Keratinocyte (primary cell): ENCODE measurements around the gene ARHGEF3. TPM values are rescaled to one million over a fixed set of nuclear protein-coding genes. Genes with fewer than 3 reads are reported as not detected.

ENCODE experiments used
- DNase-seq: peaks from one replicate; pipeline ENCODE4 v3.0.0-alpha.2; 2011; ENCODE audit warnings: low read depth, missing footprints, low spot score
- FAIRE-seq: peaks from 2 replicates; lab custom pipeline; 2011; peaks lifted over from hg19 to GRCh38; lab: Jason Lieb, UNC
- H2AFZ ChIP-seq: 2 replicates; pipeline ENCODE4 v1.6.0; 2012; ENCODE audit warnings: low read length, control low read depth, inconsistent platforms; ENCODE audit not compliant: control insufficient read depth
- H3K27ac ChIP-seq: 2 replicates; pipeline ENCODE4 v1.5.1; 2011; ENCODE audit warnings: low read length; ENCODE audit not compliant: control insufficient read depth, insufficient read depth
- H3K27me3 ChIP-seq: 3 replicates; pipeline ENCODE4 v1.6.0; 2011; ENCODE audit warnings: low read length; ENCODE audit not compliant: control insufficient read depth, insufficient read depth; ENCODE audit errors: extremely low read depth
- H3K36me3 ChIP-seq, 2 experiments: 2 replicates in 1 of 2; 3 replicates in 1 of 2; pipeline ENCODE4 v1.5.1; 2011; ENCODE audit warnings: low read length in 2 of 2, mild to moderate bottlenecking in 1 of 2; ENCODE audit not compliant: control insufficient read depth in 2 of 2, insufficient read depth in 2 of 2; ENCODE audit errors: extremely low read depth in 1 of 2
- H3K4me1 ChIP-seq: 3 replicates; pipeline ENCODE4 v1.5.1; 2011; ENCODE audit warnings: low read length; ENCODE audit not compliant: control insufficient read depth, insufficient read depth; ENCODE audit errors: extremely low read depth
- H3K4me2 ChIP-seq: 3 replicates; pipeline ENCODE4 v1.6.0; 2011; ENCODE audit warnings: low read depth, low read length; ENCODE audit not compliant: control insufficient read depth, insufficient read depth; ENCODE audit errors: extremely low read depth
- H3K4me3 ChIP-seq, 3 experiments: fragments of 200-600 bp in 1 of 3; sonication (generic) in 1 of 3; 2 replicates in 2 of 3; 3 replicates in 1 of 3; pipeline ENCODE4 v1.5.1; 2011 to 2016; ENCODE audit warnings: low read length in 3 of 3, mild to moderate bottlenecking in 3 of 3, control low read depth in 2 of 3, inconsistent platforms in 1 of 3, low read depth in 1 of 3, mixed read lengths in 1 of 3, mixed run types in 1 of 3, moderate library complexity in 1 of 3; ENCODE audit not compliant: control insufficient read depth in 2 of 3, insufficient read depth in 2 of 3; ENCODE audit errors: extremely low read depth in 1 of 3
- H3K79me2 ChIP-seq: 2 replicates; pipeline ENCODE4 v1.6.0; 2012; ENCODE audit warnings: low read length; ENCODE audit not compliant: control insufficient read depth, insufficient read depth
- H3K9ac ChIP-seq: 3 replicates; pipeline ENCODE4 v1.6.0; 2011; ENCODE audit warnings: low read length; ENCODE audit not compliant: control insufficient read depth, insufficient read depth; ENCODE audit errors: extremely low read depth
- H3K9me1 ChIP-seq: 3 replicates; pipeline ENCODE4 v1.6.0; 2011; ENCODE audit warnings: low read length; ENCODE audit not compliant: control insufficient read depth, insufficient read depth; ENCODE audit errors: extremely low read depth
- H3K9me3 ChIP-seq: 2 replicates; pipeline ENCODE4 v1.5.1; 2012; ENCODE audit warnings: low read depth, low read length; ENCODE audit not compliant: control insufficient read depth
- H4K20me1 ChIP-seq: 3 replicates; pipeline ENCODE4 v1.6.0; 2011; ENCODE audit warnings: low read length; ENCODE audit not compliant: control insufficient read depth, insufficient read depth; ENCODE audit errors: extremely low read depth
- EZH2 ChIP-seq: IDR thresholded peaks from one replicate; pipeline ENCODE4 v1.6.1; 2012; ENCODE audit warnings: inconsistent platforms, mild to moderate bottlenecking, low read length, moderate library complexity
- dilution Hi-C: fragments of 300-500 bp; cut with MboI; formaldehyde crosslinking; loops from one replicate; pipeline ENCODE4 v1.7.0; 2020; ENCODE audit warnings: low sequenced_read_pairs; ENCODE audit not compliant: extremely low pct_ligation_motif_present
- polyA plus RNA-seq, 5 experiments: library from polyadenylated mRNA; depleted of rRNA in 3 of 5; stranded (reverse) in 3 of 5; stranded (forward) in 1 of 5; unstranded in 1 of 5; fragments of >200 nt; gene quantifications; 1 replicate in 1 of 5; 2 replicates in 3 of 5; 3 replicates in 1 of 5; pipeline versions ENCODE4 v1.2.1 to v1.2.3, GENCODE V29; 2011 to 2012; ENCODE audit warnings: missing spikeins in 2 of 5, low read depth in 1 of 5, low replicate concordance in 1 of 5
- TF ChIP-seq, protein P1 (sequence below), 3 experiments: IDR thresholded peaks in 1 of 3; conservative IDR thresholded peaks in 1 of 3; optimal IDR thresholded peaks in 1 of 3; 2 replicates in 2 of 3; 3 replicates in 1 of 3; pipeline versions ENCODE3 to v1.5.1; 2011; ENCODE audit warnings: low read length in 3 of 3, mild to moderate bottlenecking in 3 of 3, moderate library complexity in 2 of 3, control low read depth in 1 of 3, inconsistent platforms in 1 of 3; ENCODE audit not compliant: insufficient read depth in 2 of 3; ENCODE audit errors: extremely low read depth in 1 of 3

Gene ARHGEF3
- polyA plus RNA-seq, 1 donor (not counting 4 experiments of a cell fraction or from before 2014, with no cell fraction given): 26.2 TPM

DNA sequence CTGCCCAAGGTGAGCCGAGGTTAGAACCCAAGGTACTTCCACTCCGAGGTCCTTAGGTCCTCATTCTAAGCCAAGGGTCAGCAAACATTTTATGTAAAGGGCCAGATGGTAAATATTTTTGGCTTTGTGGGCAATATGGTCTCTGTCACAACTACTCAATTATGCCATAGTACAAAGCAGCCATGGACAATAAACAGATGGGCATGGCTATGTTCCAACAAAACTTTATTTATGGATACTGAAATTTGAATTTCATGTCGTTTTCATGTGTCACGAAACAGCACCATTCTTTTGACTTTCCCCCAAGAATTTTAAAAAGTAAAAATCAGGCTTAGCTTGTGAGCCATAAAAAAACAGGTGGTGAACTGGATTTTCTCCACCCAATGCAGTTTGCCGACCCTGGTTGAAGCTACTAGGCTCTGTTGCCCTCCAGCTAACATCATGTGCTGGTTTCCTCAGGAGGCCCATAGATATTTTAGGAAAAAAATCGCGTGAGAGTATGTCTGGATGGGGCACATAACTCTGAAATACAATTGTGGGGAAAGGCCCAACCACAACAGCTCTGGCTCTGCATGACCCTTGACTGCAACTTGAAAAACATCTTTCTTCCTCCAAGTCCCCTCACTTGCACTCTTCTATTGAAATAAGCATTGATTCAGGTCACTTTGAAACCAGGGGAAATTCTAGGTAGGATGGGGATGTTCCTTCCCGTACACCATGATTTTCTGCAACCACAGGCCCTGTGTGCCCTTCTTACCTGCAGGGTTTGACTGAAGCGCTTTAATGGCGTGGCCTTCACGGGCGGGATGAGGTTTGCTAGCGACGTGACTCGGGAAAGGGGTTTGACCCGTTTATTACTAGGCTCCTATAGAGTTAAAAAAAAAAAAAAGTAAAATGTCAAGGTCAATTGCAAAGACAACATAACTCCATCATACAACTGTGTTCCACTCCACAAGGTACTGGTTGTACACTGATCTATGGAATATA lies 28.5 kb downstream of the ARHGEF3 start:
- no peak overlapping the region for H3K9ac ChIP-seq
- no peak overlapping the region for H3K4me3 ChIP-seq
- H3K36me3 ChIP-seq: peaks cover 8 to 22% of the 10 kb centered on the region in 2 experiments
- dilution Hi-C loops: no loop called here
- no peak overlapping the region for H3K4me2 ChIP-seq
- no peaks in the 10 kb centered on the region for H4K20me1 ChIP-seq
- H3K27me3 ChIP-seq: no peaks in the 10 kb centered on the region
- no peak overlapping the region for H3K27ac ChIP-seq
- FAIRE-seq: no peak
- H3K9me1 ChIP-seq: no peaks in the 10 kb centered on the region
- DNase-seq: no peak
- H2AFZ ChIP-seq: no peak overlapping the region
- no peak for TF ChIP-seq EZH2
- TF ChIP-seq, protein P1, sequence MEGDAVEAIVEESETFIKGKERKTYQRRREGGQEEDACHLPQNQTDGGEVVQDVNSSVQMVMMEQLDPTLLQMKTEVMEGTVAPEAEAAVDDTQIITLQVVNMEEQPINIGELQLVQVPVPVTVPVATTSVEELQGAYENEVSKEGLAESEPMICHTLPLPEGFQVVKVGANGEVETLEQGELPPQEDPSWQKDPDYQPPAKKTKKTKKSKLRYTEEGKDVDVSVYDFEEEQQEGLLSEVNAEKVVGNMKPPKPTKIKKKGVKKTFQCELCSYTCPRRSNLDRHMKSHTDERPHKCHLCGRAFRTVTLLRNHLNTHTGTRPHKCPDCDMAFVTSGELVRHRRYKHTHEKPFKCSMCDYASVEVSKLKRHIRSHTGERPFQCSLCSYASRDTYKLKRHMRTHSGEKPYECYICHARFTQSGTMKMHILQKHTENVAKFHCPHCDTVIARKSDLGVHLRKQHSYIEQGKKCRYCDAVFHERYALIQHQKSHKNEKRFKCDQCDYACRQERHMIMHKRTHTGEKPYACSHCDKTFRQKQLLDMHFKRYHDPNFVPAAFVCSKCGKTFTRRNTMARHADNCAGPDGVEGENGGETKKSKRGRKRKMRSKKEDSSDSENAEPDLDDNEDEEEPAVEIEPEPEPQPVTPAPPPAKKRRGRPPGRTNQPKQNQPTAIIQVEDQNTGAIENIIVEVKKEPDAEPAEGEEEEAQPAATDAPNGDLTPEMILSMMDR (optimal IDR thresholded peaks at IDR 0.05 in 1 of 3, IDR thresholded peaks at IDR 0.05 in 1 of 3, conservative IDR thresholded peaks at IDR 0.05 in 1 of 3; ENCODE audit: extremely low read depth in 1 of 3, insufficient read depth in 2 of 3, low read length in 3 of 3): no peak
- H3K79me2 ChIP-seq: peaks cover 26% of the 10 kb centered on the region
- H3K9me3 ChIP-seq: no peaks in the 10 kb centered on the region
- no peaks in the 10 kb centered on the region for H3K4me1 ChIP-seq

DNA sequence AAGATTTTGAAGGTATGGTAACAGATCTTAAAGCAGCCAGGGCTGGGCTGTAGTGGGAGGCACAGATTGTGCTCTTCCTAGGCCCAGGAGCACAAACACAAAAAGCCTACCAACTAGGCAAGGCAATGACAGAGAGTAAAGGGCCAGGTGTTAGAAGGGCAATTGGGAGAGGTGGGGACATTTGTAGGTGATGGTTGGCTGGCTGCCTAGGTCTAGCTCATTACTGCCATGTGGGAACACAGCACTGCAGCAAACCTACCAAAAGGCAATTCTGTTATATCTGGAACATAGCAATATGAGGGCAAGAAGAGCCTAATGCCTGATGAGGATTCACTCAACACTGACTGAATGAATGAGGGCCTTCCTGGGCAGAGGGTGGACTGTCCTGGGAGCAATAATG lies 30.4 kb downstream of the ARHGEF3 start:
- DNase-seq: no peak
- Histone ChIP-seq H3K36me3 (peaks cover 8 to 22% of the 10 kb centered on the region in 2 experiments), H3K9me3 (no peaks in the 10 kb centered on the region), H3K4me2 (no peak overlapping the region), H2AFZ (no peak overlapping the region), H3K79me2 (peaks cover 16% of the 10 kb centered on the region), H3K9me1 (no peaks in the 10 kb centered on the region), H4K20me1 (no peaks in the 10 kb centered on the region), H3K9ac (no peak overlapping the region), H3K27ac (no peak overlapping the region), H3K4me3 (no peak overlapping the region), H3K27me3 (no peaks in the 10 kb centered on the region), H3K4me1 (no peaks in the 10 kb centered on the region)
- dilution Hi-C loops: no loop called here
- TF ChIP-seq, protein P1 (optimal IDR thresholded peaks at IDR 0.05 in 1 of 3, IDR thresholded peaks at IDR 0.05 in 1 of 3, conservative IDR thresholded peaks at IDR 0.05 in 1 of 3; ENCODE audit: extremely low read depth in 1 of 3, insufficient read depth in 2 of 3, low read length in 3 of 3): no peak
- TF ChIP-seq EZH2: no peak
- FAIRE-seq: no peak
